ENCODE data around the gene CORIN.

The CORIN gene

GRCh38 chr4:47659342-47659741 is 178.5 kb downstream of the CORIN start:
- no peak for TF ChIP-seq PPARA (CRISPR knock-in tag; IDR thresholded peaks at IDR 0.05; ENCODE audit: borderline replicate concordance)
- no peak for TF ChIP-seq ZFP30 (CRISPR knock-in tag; IDR thresholded peaks at IDR 0.05)
- no peak for TF ChIP-seq TCF4 (CRISPR knock-in tag; IDR thresholded peaks at IDR 0.05; ENCODE audit: borderline replicate concordance)
- no peak for TF ChIP-seq BACH2 (CRISPR knock-in tag; IDR thresholded peaks at IDR 0.05; ENCODE audit: borderline replicate concordance)
- TF ChIP-seq, protein P1, sequence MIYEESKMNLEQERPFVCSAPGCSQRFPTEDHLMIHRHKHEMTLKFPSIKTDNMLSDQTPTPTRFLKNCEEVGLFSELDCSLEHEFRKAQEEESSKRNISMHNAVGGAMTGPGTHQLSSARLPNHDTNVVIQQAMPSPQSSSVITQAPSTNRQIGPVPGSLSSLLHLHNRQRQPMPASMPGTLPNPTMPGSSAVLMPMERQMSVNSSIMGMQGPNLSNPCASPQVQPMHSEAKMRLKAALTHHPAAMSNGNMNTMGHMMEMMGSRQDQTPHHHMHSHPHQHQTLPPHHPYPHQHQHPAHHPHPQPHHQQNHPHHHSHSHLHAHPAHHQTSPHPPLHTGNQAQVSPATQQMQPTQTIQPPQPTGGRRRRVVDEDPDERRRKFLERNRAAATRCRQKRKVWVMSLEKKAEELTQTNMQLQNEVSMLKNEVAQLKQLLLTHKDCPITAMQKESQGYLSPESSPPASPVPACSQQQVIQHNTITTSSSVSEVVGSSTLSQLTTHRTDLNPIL (CRISPR knock-in tag; IDR thresholded peaks at IDR 0.05; ENCODE audit: low read depth): no peak
- TF ChIP-seq TOX (CRISPR knock-in tag; IDR thresholded peaks at IDR 0.05; ENCODE audit: borderline replicate concordance): no peak
- no peak for TF ChIP-seq ZNF70 (CRISPR knock-in tag; IDR thresholded peaks at IDR 0.05)
- TF ChIP-seq, protein P2, sequence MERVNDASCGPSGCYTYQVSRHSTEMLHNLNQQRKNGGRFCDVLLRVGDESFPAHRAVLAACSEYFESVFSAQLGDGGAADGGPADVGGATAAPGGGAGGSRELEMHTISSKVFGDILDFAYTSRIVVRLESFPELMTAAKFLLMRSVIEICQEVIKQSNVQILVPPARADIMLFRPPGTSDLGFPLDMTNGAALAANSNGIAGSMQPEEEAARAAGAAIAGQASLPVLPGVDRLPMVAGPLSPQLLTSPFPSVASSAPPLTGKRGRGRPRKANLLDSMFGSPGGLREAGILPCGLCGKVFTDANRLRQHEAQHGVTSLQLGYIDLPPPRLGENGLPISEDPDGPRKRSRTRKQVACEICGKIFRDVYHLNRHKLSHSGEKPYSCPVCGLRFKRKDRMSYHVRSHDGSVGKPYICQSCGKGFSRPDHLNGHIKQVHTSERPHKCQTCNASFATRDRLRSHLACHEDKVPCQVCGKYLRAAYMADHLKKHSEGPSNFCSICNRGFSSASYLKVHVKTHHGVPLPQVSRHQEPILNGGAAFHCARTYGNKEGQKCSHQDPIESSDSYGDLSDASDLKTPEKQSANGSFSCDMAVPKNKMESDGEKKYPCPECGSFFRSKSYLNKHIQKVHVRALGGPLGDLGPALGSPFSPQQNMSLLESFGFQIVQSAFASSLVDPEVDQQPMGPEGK (CRISPR knock-in tag; IDR thresholded peaks at IDR 0.05; ENCODE audit: borderline replicate concordance): no peak
- TF ChIP-seq ESRRG (CRISPR knock-in tag; IDR thresholded peaks at IDR 0.05): no peak
- no peak for TF ChIP-seq GLIS3 (CRISPR knock-in tag; IDR thresholded peaks at IDR 0.05)
- TF ChIP-seq ZNF565 (CRISPR knock-in tag; conservative IDR thresholded peaks at IDR 0.05; ENCODE audit: low read depth): no peak
- no peak for TF ChIP-seq OSR1 (CRISPR knock-in tag; IDR thresholded peaks at IDR 0.05)
- TF ChIP-seq ARNTL (CRISPR knock-in tag; IDR thresholded peaks at IDR 0.05; ENCODE audit: borderline replicate concordance, low read depth): no peak
- no peak for TF ChIP-seq CSRNP3 (CRISPR knock-in tag; IDR thresholded peaks at IDR 0.05)
- TF ChIP-seq ZFP3 (CRISPR knock-in tag; IDR thresholded peaks at IDR 0.05): no peak
- TF ChIP-seq, protein P3, sequence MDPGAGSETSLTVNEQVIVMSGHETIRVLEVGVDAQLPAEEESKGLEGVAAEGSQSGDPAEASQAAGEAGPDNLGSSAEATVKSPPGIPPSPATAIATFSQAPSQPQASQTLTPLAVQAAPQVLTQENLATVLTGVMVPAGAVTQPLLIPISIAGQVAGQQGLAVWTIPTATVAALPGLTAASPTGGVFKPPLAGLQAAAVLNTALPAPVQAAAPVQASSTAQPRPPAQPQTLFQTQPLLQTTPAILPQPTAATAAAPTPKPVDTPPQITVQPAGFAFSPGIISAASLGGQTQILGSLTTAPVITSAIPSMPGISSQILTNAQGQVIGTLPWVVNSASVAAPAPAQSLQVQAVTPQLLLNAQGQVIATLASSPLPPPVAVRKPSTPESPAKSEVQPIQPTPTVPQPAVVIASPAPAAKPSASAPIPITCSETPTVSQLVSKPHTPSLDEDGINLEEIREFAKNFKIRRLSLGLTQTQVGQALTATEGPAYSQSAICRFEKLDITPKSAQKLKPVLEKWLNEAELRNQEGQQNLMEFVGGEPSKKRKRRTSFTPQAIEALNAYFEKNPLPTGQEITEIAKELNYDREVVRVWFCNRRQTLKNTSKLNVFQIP (CRISPR knock-in tag; IDR thresholded peaks at IDR 0.05; ENCODE audit: borderline replicate concordance, low read depth): no peak
- no peak for TF ChIP-seq CSDC2 (CRISPR knock-in tag; IDR thresholded peaks at IDR 0.05)
- no peak for TF ChIP-seq SNAI2 (CRISPR knock-in tag; IDR thresholded peaks at IDR 0.05)
- ATAC-seq: no peak

GRCh38 chr4:47654972-47655693 is 182.7 kb downstream of the CORIN start:
- TF ChIP-seq, protein P1 (CRISPR knock-in tag; IDR thresholded peaks at IDR 0.05; ENCODE audit: low read depth): no peak
- TF ChIP-seq OSR1 (CRISPR knock-in tag; IDR thresholded peaks at IDR 0.05): no peak
- no peak for ATAC-seq

DNA sequence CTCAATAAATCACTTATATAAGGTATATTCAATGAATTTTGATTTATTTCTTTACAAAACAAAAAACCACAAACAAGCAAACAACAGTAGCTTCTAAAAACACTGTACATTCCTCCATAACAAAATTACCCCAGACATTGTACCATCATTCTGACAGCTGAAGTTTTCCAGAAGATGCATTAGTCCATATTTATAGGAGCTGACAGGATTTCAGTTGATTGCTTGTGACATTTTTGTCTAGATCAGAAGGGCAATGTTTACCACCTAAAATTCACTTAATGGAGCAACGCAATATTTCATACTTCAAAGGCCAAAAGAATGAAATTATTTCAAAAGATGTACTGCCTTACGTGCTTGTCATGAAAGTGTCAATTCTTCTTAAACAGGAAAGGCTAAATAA is 185.8 kb downstream of the CORIN start:
- ATAC-seq: no peak
- no peak for TF ChIP-seq ZNF70 (CRISPR knock-in tag; IDR thresholded peaks at IDR 0.05)
- TF ChIP-seq ISL1 (CRISPR knock-in tag; IDR thresholded peaks at IDR 0.05): peak; percentile 85
- TF ChIP-seq SNAI2 (CRISPR knock-in tag; IDR thresholded peaks at IDR 0.05): no peak

GRCh38 chr4:47651231-47651630 is 186.6 kb downstream of the CORIN start:
- ATAC-seq: no peak
- no peak for TF ChIP-seq TCF4 (CRISPR knock-in tag; IDR thresholded peaks at IDR 0.05; ENCODE audit: borderline replicate concordance)
- TF ChIP-seq BACH2 (CRISPR knock-in tag; IDR thresholded peaks at IDR 0.05; ENCODE audit: borderline replicate concordance): no peak
- TF ChIP-seq ZNF8 (CRISPR knock-in tag; IDR thresholded peaks at IDR 0.05): no peak
- TF ChIP-seq PPARA (CRISPR knock-in tag; IDR thresholded peaks at IDR 0.05; ENCODE audit: borderline replicate concordance): no peak
- TF ChIP-seq RARB (CRISPR knock-in tag; IDR thresholded peaks at IDR 0.05): no peak
- TF ChIP-seq, protein P2 (CRISPR knock-in tag; IDR thresholded peaks at IDR 0.05; ENCODE audit: borderline replicate concordance): no peak
- no peak for TF ChIP-seq CSRNP3 (CRISPR knock-in tag; IDR thresholded peaks at IDR 0.05)
- no peak for TF ChIP-seq CSDC2 (CRISPR knock-in tag; IDR thresholded peaks at IDR 0.05)
- TF ChIP-seq SNAI2 (CRISPR knock-in tag; IDR thresholded peaks at IDR 0.05): no peak
- no peak for TF ChIP-seq ZNF565 (CRISPR knock-in tag; conservative IDR thresholded peaks at IDR 0.05; ENCODE audit: low read depth)
- TF ChIP-seq ISL1 (CRISPR knock-in tag; IDR thresholded peaks at IDR 0.05): no peak
- TF ChIP-seq ZNF70 (CRISPR knock-in tag; IDR thresholded peaks at IDR 0.05): no peak
- no peak for TF ChIP-seq ZFP30 (CRISPR knock-in tag; IDR thresholded peaks at IDR 0.05)
- TF ChIP-seq GLIS3 (CRISPR knock-in tag; IDR thresholded peaks at IDR 0.05): no peak

Measured in SK-N-SH treated with all-trans-retinoic acid at 6 μM for 48 hours (cell line).